Measurements from ENCODE around the gene PIGU. TPM values are rescaled to one million over a fixed set of nuclear protein-coding genes. Genes with fewer than 3 reads are reported as not detected.

Gene PIGU
- total RNA-seq, 1 experiment from 2014 or later, result 25.1 TPM

DNA sequence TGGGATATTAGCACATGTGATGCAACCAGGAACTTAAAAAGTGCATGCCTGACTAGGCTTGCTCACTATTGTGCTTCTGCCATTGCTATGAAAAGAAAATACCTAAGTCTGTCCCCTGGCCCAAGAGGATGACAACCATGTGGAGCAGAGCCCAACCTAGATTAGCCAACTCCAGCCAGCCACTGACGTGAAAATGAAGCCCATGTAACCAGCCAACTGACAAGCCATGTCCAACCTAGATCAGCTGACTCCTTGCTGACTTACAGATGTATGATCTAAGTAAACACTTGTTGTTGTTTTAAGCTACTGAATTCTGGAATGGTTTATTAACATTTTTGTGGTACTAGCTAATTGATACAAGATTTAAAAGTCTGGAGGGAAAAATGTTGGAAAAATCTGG, 47.5 kb downstream of the PIGU start:
- H3K27ac ChIP-seq (ENCODE audit: low read depth, low read length), result no peak overlapping the region
- no peaks in the 10 kb centered on the region for H3K27me3 ChIP-seq (ENCODE audit: insufficient read depth, low read length)
- no peak overlapping the region for H2AFZ ChIP-seq (ENCODE audit: low read depth, low read length, poor library complexity, severe bottlenecking)
- BruUV-seq (replicated peaks), result no TSS peak
- no peaks in the 10 kb centered on the region for H3K9me3 ChIP-seq (ENCODE audit: control insufficient read depth in 1 of 2, insufficient read depth in 1 of 2, low read depth in 1 of 2, low read length in 2 of 2)
- H3K9me2 ChIP-seq (ENCODE audit: insufficient read depth), result no peaks in the 10 kb centered on the region
- no peak overlapping the region for H3K4me2 ChIP-seq (ENCODE audit: low read length)
- peaks cover 0 to 5% of the 10 kb centered on the region in 2 experiments; a peak in 2 of 4 replicates for H3K36me3 ChIP-seq (ENCODE audit: control insufficient read depth in 1 of 2, insufficient read depth in 2 of 2, low read length in 2 of 2)
- no peaks in the 10 kb centered on the region for H3K79me2 ChIP-seq (ENCODE audit: insufficient read depth, low read length)
- ChIA-PET CTCF (no interaction called here), RAD21 (ENCODE audit: low non-redundant PET in 1 of 2, low total read pairs in 2 of 2, uncharacterized antibody in 2 of 2, unreplicated experiment in 2 of 2) (no interaction called here), POLR2A (no interaction called here)
- intact Hi-C loops (cut with micrococcal nuclease), result no loop called here
- ATAC-seq, result no peak
- 0 out of 4 replicates have a peak, but pooled peaks cover 0 to 3% of the 10 kb centered on the region in 2 experiments for H3K4me1 ChIP-seq (ENCODE audit: control insufficient read depth in 1 of 2, insufficient read depth in 2 of 2, low read length in 2 of 2)
- no peak for DNase-seq (ENCODE audit: low read depth, low spot score)
- TF ChIP-seq POLR2AphosphoS5 (IDR thresholded peaks at IDR 0.05; ENCODE audit: low read depth, low read length) (no peak), RAD21 (IDR thresholded peaks at IDR 0.05; ENCODE audit: low read depth) (no peak), CBX3 (IDR thresholded peaks at IDR 0.05; ENCODE audit: low read depth) (no peak), ZFX (IDR thresholded peaks at IDR 0.05) (no peak)
- TF ChIP-seq, protein P1, sequence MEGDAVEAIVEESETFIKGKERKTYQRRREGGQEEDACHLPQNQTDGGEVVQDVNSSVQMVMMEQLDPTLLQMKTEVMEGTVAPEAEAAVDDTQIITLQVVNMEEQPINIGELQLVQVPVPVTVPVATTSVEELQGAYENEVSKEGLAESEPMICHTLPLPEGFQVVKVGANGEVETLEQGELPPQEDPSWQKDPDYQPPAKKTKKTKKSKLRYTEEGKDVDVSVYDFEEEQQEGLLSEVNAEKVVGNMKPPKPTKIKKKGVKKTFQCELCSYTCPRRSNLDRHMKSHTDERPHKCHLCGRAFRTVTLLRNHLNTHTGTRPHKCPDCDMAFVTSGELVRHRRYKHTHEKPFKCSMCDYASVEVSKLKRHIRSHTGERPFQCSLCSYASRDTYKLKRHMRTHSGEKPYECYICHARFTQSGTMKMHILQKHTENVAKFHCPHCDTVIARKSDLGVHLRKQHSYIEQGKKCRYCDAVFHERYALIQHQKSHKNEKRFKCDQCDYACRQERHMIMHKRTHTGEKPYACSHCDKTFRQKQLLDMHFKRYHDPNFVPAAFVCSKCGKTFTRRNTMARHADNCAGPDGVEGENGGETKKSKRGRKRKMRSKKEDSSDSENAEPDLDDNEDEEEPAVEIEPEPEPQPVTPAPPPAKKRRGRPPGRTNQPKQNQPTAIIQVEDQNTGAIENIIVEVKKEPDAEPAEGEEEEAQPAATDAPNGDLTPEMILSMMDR (IDR thresholded peaks at IDR 0.05 in 2 of 3, conservative IDR thresholded peaks at IDR 0.05 in 1 of 3; ENCODE audit: borderline replicate concordance in 1 of 3, insufficient read depth in 1 of 3, low read depth in 2 of 3, low read length in 2 of 3), result no peak
- TF ChIP-seq, protein P2, sequence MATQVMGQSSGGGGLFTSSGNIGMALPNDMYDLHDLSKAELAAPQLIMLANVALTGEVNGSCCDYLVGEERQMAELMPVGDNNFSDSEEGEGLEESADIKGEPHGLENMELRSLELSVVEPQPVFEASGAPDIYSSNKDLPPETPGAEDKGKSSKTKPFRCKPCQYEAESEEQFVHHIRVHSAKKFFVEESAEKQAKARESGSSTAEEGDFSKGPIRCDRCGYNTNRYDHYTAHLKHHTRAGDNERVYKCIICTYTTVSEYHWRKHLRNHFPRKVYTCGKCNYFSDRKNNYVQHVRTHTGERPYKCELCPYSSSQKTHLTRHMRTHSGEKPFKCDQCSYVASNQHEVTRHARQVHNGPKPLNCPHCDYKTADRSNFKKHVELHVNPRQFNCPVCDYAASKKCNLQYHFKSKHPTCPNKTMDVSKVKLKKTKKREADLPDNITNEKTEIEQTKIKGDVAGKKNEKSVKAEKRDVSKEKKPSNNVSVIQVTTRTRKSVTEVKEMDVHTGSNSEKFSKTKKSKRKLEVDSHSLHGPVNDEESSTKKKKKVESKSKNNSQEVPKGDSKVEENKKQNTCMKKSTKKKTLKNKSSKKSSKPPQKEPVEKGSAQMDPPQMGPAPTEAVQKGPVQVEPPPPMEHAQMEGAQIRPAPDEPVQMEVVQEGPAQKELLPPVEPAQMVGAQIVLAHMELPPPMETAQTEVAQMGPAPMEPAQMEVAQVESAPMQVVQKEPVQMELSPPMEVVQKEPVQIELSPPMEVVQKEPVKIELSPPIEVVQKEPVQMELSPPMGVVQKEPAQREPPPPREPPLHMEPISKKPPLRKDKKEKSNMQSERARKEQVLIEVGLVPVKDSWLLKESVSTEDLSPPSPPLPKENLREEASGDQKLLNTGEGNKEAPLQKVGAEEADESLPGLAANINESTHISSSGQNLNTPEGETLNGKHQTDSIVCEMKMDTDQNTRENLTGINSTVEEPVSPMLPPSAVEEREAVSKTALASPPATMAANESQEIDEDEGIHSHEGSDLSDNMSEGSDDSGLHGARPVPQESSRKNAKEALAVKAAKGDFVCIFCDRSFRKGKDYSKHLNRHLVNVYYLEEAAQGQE (IDR thresholded peaks at IDR 0.05; ENCODE audit: low read depth), result no peak
- no peak overlapping the region for H3K9ac ChIP-seq (ENCODE audit: low read length)
- no peak overlapping the region for H3K4me3 ChIP-seq (replicated peaks in 1 of 2; ENCODE audit: low read depth in 1 of 2, low read length in 2 of 2)
- no peaks in the 10 kb centered on the region for H4K20me1 ChIP-seq (ENCODE audit: insufficient read depth)
